ENCODE measurements around the gene ATP6V0C.

Gene ATP6V0C

DNA sequence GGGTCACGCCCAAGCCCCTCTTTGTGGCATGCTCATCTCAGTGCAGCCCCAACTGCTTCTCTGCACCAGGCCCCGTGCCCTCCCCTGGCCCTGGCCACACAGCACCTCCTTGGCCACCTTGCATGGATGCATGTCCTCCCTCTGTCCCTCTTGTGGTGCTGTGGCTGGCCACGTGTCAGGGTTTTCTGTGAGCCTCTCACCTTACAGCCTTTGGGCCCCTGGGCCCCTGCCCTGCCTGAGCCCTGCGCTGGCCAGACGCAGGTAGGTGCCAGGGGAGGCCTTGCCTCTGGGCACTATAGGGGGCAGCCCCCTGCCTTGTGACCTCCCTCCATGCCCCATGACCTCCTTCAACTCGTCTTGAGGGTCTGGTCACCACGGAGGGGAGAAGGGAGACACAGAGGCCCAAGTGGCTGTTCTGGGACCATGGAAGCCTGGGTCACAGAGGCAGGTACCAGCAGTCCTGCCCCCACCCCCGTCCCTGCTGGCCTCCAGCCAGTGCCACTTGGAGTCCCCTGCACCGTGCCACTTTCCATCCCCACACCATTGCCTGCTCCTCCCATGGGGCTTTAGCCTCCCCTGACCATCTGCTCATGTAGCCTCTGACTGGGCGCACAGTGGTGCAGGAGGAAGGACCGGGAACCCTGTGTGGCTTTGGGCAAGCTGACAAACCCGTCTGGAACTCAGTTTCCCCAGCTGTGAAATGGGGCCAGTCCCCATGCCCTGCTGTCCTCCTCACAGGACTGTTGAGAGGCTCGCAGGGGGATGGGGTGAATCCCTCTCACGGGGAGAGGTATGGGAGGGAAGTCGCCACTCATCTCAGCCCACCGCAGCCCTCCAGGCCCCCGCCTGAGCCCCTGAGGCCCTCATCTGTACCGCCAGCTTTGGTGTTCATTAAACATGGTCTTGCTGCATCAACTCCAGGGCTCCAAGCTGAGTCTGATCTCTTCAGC lies 11.5 kb upstream of the ATP6V0C start:
- DNase-seq (ENCODE audit: low read depth): no peak
- no peak overlapping the region for H3K4me3 ChIP-seq (ENCODE audit: low read depth, low read length)

- no peak for DNase-seq (ENCODE audit: low read depth)
- no peak overlapping the region for H3K4me3 ChIP-seq (ENCODE audit: low read depth, low read length)
Observed at GRCh38 chr16:2505695-2506094, 8.1 kb upstream of the ATP6V0C start.

- no peak for DNase-seq (ENCODE audit: low read depth)
- no peak overlapping the region for H3K4me3 ChIP-seq (ENCODE audit: low read depth, low read length)
Observed at GRCh38 chr16:2507052-2507659, 6.6 kb upstream of the ATP6V0C start.

GRCh38 chr16:2507665-2508064 lies 6.1 kb upstream of the ATP6V0C start:
- DNase-seq (ENCODE audit: low read depth): no peak
- no peak overlapping the region for H3K4me3 ChIP-seq (ENCODE audit: low read depth, low read length)

DNA sequence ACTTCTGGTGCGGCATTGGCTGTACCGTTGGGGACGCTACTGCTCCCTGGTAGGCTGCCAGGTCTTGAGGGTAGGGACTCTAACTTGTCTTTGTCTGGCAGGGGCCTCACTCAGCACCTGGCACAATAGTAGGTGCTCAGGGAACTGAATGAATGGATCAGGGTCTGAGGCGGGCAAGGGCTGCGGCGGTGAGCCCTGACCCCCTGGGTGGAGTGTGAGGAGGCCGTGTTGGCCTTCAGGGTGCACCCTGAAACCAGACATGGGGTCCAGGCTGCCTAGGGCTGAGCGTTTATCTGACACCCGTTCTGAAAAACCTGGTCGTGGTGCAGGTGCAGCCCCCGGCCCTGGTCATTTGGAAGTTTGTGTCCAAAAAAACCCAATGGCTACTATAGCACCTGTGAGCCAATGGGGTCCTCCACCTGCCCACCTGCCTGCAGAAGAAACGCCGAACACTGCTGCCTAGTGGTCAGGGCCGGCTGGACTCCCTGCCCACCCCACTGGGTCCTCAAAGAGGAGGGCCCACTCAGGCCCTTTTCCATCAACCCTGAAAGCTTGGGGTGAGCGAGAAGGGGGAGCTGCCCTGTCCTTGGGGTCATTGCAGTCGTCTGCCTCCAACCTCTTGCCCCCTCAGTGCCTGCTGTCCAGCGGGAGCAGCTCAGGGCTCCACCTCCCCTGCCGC lies 4.9 kb upstream of the ATP6V0C start:
- DNase-seq (ENCODE audit: low read depth): no peak
- no peak overlapping the region for H3K4me3 ChIP-seq (ENCODE audit: low read depth, low read length)

- DNase-seq (ENCODE audit: low read depth): no peak
- H3K4me3 ChIP-seq (ENCODE audit: low read depth, low read length): no peak overlapping the region
Observed at GRCh38 chr16:2511128-2511800, 2.5 kb upstream of the ATP6V0C start.

DNA sequence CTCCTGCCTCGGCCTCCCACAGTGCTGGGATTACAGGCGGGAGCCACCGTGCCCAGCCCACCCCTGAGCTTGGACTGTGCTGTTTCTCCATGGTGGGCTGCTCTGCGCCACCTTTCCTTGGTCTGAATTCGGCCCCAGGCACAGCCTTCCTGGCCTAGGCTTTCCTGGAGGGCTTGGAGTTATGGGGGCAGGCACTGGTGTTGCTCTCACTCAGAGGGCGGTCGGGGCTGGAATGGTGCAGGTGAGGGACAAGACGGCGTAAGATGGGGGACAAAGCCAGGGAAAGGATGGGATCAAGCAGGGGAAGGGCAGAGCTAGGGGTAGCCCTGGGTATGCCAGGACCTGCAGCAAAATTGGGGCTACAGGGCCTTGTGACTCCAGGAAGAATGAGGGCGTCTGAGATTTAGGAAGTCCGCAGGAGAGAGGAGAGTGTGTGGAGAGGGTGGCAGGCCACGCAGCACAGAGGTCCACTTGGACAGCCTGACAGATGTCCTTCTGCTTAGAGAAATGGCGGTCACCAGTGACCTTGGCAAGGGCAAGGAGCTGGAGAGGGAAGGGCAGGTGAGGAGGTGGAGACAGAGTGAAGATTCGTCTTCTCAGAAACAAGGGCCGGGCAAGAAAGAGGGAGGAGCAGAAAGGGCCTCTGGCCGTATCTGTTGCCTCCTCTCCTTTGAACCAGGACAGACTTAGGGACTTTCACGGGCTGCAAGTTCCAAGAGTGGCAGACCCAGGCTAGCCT lies 1.6 kb upstream of the ATP6V0C start:
- H3K4me3 ChIP-seq (ENCODE audit: low read depth, low read length): no peak overlapping the region
- DNase-seq (ENCODE audit: low read depth): no peak

GRCh38 chr16:2512735-2513404 lies 882 bp upstream of the ATP6V0C start:
- H3K4me3 ChIP-seq (ENCODE audit: low read depth, low read length): peak overlapping the region; percentile 80
- DNase-seq (ENCODE audit: low read depth): no peak

GRCh38 chr16:2514333-2515179 lies 804 bp downstream of the ATP6V0C start:
- H3K4me3 ChIP-seq (ENCODE audit: low read depth, low read length): peak overlapping the region; percentile 80
- DNase-seq (ENCODE audit: low read depth): no peak

DNA sequence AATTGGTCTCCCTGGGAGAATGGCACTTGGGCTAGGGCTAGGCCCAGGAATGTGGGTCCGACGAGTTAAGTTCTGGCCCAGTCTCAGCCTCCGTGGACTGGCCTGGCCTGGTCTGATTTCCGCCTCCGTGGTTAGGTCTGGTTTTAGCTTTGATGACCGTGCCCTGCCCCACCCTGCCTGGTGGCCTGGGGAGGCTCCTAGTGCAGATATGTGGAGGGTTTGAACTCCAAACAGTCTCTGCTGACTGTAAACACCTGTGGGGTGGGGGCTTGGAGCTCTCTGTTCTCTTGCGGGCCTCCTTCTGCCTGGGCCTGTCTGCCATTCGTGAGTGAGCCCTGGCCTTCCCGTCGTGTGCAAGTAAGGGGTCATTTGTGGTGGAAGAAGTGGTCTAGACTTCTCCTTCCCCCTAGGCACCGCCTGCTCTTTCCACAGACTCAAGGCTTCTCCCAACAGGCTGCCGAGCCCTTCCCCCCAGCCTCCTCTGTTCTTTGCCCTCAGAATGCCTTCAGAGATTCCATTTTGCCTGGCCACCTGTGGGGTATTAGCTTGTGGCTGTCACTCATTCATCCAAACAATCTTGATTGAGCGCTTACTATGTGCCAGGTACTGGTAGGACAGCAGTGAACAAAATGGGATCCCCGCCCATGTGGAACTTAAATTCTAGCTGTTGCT lies 1.6 kb downstream of the ATP6V0C start:
- peak overlapping the region; percentile 80 for H3K4me3 ChIP-seq (ENCODE audit: low read depth, low read length)
- DNase-seq (ENCODE audit: low read depth): no peak

DNA sequence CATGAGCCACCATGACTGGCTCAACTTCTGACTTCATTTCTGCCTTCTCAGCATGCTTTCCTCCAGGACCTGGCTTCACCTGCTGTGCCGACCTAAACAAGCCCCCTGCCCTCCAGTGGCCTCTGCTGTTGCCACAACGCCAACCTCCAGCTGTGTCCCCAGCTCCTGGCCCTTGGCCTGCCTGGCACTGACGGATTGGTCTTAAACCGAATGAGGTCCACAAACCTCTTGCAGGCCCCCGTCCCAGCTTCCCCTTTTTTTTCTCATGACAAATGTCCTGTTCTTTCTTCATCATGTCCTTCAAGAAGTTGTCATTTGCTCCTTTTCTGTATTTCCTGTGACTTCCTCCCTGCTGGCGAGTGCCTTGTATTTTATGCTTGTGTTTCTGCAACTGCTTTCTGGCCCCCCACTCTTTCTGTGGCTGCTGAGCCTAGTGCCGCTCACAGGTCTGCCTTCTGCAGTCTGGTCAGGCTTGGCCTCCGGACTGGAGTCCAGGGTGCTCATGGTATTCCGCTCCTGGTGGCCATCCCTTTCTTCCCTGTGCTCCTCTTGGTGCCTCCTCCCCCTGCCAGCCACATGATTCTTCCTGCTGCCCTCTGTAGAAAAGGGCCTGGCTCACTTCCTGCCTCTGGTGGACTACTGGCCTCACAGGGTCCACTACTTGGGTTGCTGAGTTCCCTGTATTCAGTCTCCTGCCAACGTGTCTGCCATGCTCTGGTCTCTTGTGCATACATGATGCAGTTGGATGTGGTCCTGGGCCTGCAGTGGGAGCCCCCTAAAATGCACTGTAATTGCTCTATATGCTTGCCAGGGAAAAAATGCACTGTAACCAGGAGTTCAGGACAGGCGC lies 2.9 kb downstream of the ATP6V0C start:
- no peak for DNase-seq (ENCODE audit: low read depth)
- no peak overlapping the region for H3K4me3 ChIP-seq (ENCODE audit: low read depth, low read length)

GRCh38 chr16:2517954-2518605 lies 4.3 kb downstream of the ATP6V0C start:
- DNase-seq (ENCODE audit: low read depth): no peak
- H3K4me3 ChIP-seq (ENCODE audit: low read depth, low read length): no peak overlapping the region

DNA sequence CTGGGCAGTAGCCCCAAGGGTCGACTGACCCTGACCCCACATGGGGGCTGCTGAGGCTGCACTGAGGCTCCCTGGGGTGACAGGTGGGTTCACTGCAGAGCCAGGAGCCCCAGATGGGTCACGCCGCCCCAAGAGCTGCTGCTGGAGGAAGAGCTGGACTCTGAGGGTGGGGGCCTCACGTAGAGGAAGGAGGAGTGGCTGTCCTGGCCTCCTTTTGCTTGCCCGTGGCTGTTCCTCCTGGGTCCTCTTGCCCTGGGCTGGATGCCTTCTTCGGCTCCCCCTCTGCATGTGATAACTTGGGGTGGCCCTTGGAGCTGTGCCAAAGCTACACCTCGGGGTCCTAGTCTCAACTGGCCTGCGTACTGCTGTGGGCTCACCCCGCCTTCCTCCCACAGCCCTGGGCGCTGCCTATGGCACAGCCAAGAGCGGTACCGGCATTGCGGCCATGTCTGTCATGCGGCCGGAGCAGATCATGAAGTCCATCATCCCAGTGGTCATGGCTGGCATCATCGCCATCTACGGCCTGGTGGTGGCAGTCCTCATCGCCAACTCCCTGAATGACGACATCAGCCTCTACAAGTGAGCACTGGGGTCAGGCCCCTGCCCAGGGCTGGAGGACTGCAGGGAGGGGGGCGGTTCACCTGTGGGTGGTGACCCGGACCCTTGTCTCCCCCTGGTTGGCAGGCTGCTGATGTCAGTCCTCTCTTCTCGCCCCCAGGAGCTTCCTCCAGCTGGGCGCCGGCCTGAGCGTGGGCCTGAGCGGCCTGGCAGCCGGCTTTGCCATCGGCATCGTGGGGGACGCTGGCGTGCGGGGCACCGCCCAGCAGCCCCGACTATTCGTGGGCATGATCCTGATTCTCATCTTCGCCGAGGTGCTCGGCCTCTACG lies 5.3 kb downstream of the ATP6V0C start:
- DNase-seq (ENCODE audit: low read depth): no peak
- no peak overlapping the region for H3K4me3 ChIP-seq (ENCODE audit: low read depth, low read length)

DNA sequence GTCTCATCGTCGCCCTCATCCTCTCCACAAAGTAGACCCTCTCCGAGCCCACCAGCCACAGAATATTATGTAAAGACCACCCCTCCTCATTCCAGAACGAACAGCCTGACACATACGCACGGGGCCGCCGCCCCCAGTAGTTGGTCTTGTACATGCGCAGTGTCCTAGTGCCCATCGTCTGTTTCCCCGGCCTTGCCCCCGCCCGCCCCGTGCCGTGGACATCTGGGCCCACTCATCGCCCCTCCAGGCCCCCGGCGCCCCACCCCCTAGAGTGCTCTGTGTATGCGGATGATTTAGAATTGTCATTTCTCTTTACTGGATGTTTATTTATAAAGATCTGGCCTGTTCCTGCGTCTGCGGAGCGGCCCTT lies 5.9 kb downstream of the ATP6V0C start:
- no peak overlapping the region for H3K4me3 ChIP-seq (ENCODE audit: low read depth, low read length)

More for the DNA sequence above, 5.9 kb downstream of the ATP6V0C start:
- DNase-seq (ENCODE audit: low read depth): no peak

Measured in skeletal muscle cell (primary cell).